NCI-H446 (cell line): ENCODE measurements around the gene SLC37A2.

Experiments used
- DNase-seq, 2 experiments: peaks; one replicate each; lab custom pipeline; 2025; lab: John Stamatoyannopoulos, UW

Gene SLC37A2

GRCh38 chr11:125111343-125112207 is 48.5 kb downstream of the SLC37A2 start, which contains the start of gene TMEM218:
TMEM218 (minus strand) TSS chr11:125111626; CDS start chr11:125102241, 9,385 bp downstream.
- peak; percentile 99 to 100 for DNase-seq

DNA sequence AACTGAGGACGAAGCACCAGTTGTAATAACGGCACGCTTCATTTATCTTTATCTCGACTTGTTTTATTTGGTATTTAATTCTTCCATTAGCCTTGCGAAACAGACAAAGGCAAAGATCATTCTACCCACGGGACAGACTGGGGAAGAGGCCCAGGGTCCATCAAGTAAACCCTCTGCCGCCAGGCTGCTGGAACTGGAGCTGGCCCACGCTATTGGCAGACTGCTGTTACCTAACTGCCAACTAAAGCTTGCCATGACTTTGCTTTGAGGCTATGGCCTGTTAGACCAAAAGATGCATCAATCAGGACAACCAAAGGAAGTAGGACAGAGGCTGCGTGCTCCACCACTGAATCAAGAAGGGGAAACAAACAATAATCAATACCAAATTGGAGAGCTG is 49.1 kb downstream of the SLC37A2 start:
- DNase-seq, result no peak

- no peak for DNase-seq
Observed at GRCh38 chr11:125114518-125114917, 51.4 kb downstream of the SLC37A2 start.

DNA sequence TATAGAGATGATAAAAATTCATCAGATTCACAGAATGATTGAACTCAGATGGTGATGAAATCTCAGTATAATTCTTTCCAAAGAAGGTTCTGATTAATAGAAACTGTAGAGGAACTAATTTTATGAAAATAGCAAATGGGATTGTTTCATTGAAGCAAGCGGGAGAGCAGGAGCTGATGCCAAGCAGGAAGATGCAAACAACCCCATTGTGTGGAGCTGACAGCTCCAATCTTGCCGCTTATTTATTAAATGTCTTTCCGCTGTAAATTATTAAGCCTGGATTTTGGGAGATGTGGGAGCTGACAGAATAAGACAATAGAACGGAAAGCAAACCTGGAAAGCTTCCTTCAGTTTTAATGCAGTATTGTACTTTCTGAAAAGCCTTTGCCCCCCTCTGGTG is 54.3 kb downstream of the SLC37A2 start:
- no peak for DNase-seq

- no peak for DNase-seq
Observed at GRCh38 chr11:125123194-125123946, 60.3 kb downstream of the SLC37A2 start.

- DNase-seq, result peak; percentile 71 to 89
Observed at GRCh38 chr11:125123947-125124617, 61.0 kb downstream of the SLC37A2 start.

DNA sequence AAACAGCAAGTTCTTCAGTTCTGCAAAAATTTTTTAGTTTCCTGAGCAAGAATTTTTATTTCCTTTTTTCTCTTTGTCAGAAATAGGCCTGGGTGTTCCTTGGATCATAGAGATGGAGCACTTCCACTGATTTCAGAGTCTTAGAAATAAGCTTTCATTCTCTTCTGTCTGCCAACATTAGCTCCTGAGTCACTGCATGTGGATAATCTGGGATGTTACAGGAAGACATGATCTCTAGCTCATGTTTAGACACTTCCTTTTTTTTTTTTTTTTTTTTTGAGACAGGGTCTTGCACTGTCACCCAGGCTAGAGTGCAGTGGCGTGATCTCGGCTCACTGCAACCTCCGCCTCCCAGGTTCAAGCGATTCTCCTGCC is 61.5 kb downstream of the SLC37A2 start:
- no peak for DNase-seq

GRCh38 chr11:125128450-125128849 is 65.3 kb downstream of the SLC37A2 start:
- no peak for DNase-seq

DNA sequence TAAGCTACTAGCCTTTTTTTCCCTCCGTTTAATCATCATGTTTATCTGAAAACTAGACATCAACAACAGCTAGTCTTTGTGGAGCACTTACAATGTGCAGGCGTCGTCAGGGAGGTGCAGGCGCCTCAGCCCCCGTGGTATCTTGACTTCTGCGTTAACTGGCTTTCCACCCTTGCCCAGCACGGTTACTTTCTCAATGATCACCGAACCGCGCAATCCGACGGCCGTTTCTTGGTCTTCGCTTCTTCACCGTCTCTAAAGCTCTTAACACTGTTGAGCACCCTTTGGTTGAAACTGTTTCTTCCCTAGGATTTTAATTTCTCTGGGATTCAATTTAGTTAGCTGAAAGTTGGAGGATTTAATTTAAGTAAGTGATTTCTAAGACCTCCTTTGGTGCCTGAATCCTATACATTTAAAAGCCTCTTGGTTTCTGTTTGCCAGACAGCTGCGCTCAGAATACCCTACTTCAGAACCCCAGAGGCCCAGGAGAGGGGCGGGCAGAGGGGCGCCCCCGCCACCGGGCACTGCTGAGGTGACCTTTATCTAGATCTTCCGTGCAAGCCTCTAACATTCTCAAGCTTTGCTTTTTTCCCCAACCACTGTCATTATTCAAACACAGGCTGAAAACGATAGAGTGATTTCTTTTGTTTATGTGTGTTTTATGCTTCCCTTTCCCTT is 66.3 kb downstream of the SLC37A2 start:
- no peak for DNase-seq

DNA sequence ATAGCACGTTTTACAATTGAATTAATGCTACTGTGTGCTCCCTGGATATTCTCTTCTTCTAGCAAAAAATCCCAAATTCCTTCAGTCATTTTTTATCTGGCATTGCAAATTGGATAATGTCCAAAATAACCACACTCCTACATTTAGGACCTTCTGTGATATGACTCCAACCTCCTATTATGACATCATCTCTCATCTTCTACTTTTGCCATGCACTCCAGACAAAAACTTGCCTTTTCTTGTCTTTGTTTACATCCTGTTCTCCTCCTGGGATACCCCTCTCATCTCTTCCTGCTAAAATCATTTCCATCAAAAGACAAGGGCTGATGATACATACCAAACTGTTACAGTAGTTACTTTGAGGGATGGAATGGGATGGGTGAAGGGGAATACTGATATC is 69.0 kb downstream of the SLC37A2 start:
- DNase-seq, result no peak

DNA sequence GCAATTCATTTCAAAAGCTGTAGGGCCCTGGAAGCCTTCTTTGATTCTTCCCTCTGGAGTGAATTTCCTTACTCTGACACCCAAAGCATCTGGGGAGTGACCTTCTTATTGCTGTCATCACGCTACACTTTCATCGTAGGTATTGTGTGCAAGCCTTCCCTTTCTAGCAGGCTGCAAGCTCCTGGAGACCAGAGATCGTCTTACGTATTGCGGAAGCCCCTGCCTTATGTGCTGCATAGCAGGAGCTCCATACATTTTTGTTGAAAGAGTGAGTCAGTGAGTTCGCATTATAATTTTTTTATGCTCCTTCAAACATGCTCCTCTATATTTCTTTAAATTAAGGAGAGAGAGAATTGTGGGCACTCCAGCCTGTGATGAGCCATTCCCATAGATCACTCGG is 69.5 kb downstream of the SLC37A2 start:
- no peak for DNase-seq

- DNase-seq, result no peak
Observed at GRCh38 chr11:125136001-125136400, 72.9 kb downstream of the SLC37A2 start.

DNA sequence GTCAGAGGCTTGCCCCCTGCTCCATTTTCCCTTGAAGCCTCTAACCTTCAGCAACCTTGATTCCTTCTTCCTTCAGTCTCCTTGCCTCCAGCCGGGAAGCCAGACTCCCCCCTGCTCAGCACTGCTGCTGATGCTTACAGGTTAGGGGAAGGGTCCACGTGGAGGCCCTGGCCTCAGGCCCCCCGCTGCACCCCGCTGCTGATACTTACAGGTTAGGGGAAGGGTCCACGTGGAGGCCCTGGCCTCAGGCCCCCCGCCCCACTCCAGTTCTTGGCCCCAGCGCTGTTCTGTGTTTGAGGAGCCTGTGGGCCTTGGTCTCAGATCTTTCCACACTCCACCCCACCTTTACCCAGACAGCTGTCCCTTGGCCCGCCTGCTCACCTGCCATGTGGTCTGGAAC is 75.9 kb downstream of the SLC37A2 start:
- no peak for DNase-seq

DNA sequence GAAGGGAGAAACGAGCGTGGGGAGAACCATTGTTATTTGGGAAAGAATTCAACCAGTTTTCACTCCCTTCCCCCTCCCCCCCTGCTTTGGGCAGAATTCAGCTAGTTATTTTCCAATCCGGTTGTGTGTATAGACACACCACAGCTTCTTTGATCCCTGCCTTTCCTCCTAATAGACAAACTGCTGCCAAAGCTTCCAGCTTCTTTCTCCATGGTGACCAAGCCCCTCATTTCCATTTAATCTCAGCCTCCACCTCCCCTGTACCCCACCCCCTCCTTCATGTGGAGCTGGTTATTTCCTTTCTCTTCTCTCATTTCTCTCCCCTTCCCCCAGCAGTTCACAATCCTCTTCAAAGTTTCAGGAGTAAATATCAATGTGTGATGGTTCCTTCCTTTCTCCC is 76.7 kb downstream of the SLC37A2 start:
- no peak for DNase-seq
